GM23338 (cell line): ENCODE measurements around the gene TULP3. TPM values are rescaled to one million over a fixed set of nuclear protein-coding genes. Genes with fewer than 3 reads are reported as not detected.

Source experiments
- ATAC-seq: fragments of 200-7000 bp; cut with Tn5 transposase; 3 replicates; pipeline ENCODE4 v1.9.1; 2020
- DNase-seq: peaks from one replicate; pipeline ENCODE4 v3.0.0-alpha.2; 2015; ENCODE audit warnings: low spot score
- H2AFZ ChIP-seq: fragments of 200-600 bp; sonication (generic); 2 replicates; pipeline ENCODE4 v1.8.0; 2016; ENCODE audit warnings: antibody characterized with exemption, mild to moderate bottlenecking, moderate library complexity
- H3F3A ChIP-seq: fragments of 200-600 bp; sonication (generic); replicated peaks from 2 replicates; pipeline ENCODE4 v1.8.0; 2017; ENCODE audit warnings: antibody characterized with exemption, mixed run types, low read depth
- H3K27ac ChIP-seq: fragments of 200-600 bp; sonication (generic); 2 replicates; pipeline ENCODE4 v1.6.1; 2016; ENCODE audit warnings: low read depth
- H3K27me3 ChIP-seq: fragments of 200-600 bp; sonication (generic); 2 replicates; pipeline ENCODE4 v1.8.0; 2016; ENCODE audit warnings: mild to moderate bottlenecking, mixed run types, moderate library complexity; ENCODE audit not compliant: insufficient read depth
- H3K36me3 ChIP-seq: fragments of 200-600 bp; sonication (generic); 2 replicates; pipeline ENCODE4 v1.8.0; 2016; ENCODE audit warnings: mild to moderate bottlenecking; ENCODE audit not compliant: insufficient read depth
- H3K4me1 ChIP-seq: fragments of 200-600 bp; sonication (generic); 2 replicates; pipeline ENCODE4 v1.8.0; 2016; ENCODE audit warnings: mild to moderate bottlenecking, moderate library complexity; ENCODE audit not compliant: insufficient read depth
- H3K4me2 ChIP-seq: fragments of 200-600 bp; sonication (generic); 2 replicates; pipeline ENCODE4 v1.7.1; 2017; ENCODE audit warnings: mixed run types
- H3K4me3 ChIP-seq: fragments of 200-600 bp; sonication (generic); 2 replicates; pipeline ENCODE4 v1.6.1; 2016; ENCODE audit warnings: mixed run types
- H3K79me2 ChIP-seq: fragments of 200-600 bp; sonication (generic); replicated peaks from 2 replicates; pipeline ENCODE4 v1.8.0; 2017; ENCODE audit warnings: mild to moderate bottlenecking; ENCODE audit not compliant: insufficient read depth
- H3K9me2 ChIP-seq: fragments of 200-600 bp; sonication (generic); 2 replicates; pipeline ENCODE4 v1.8.0; 2017; ENCODE audit not compliant: insufficient read depth
- H4K20me1 ChIP-seq: fragments of 200-600 bp; sonication (generic); replicated peaks from 2 replicates; pipeline ENCODE4 v1.8.0; 2017; ENCODE audit warnings: mild to moderate bottlenecking; ENCODE audit not compliant: insufficient read depth
- H3K27ac Mint-ChIP-seq: 2 replicates; pipeline ENCODE4 v1.8.0; 2020; ENCODE audit warnings: inconsistent platforms, mild to moderate bottlenecking, moderate library complexity, mixed read lengths
- H3K27me3 Mint-ChIP-seq: 3 replicates; pipeline ENCODE4 v1.8.0; 2022; ENCODE audit warnings: low read depth, mild to moderate bottlenecking, moderate library complexity, mixed read lengths, inconsistent platforms; ENCODE audit not compliant: insufficient read depth, poor library complexity
- H3K36me3 Mint-ChIP-seq: 3 replicates; pipeline ENCODE4 v1.8.0; 2021; ENCODE audit warnings: low read depth, mild to moderate bottlenecking, inconsistent platforms, moderate library complexity, mixed read lengths
- H3K4me1 Mint-ChIP-seq: 3 replicates; pipeline ENCODE4 v1.8.0; 2020; ENCODE audit warnings: mild to moderate bottlenecking, inconsistent platforms, mixed read lengths
- H3K4me3 Mint-ChIP-seq: 3 replicates; pipeline ENCODE4 v1.8.0; 2021; ENCODE audit warnings: moderate library complexity, mild to moderate bottlenecking, inconsistent platforms, mixed read lengths
- H3K9me3 Mint-ChIP-seq: 3 replicates; pipeline ENCODE4 v1.8.0; 2020; ENCODE audit warnings: moderate library complexity, mild to moderate bottlenecking, inconsistent platforms, mixed read lengths
- CREB1 ChIP-seq: fragments of 250-450 bp; sonication (Bioruptor Pico); IDR thresholded peaks from 2 replicates; pipeline ENCODE4 v1.5.0; 2020; ENCODE audit warnings: low read depth, mild to moderate bottlenecking, moderate library complexity
- EZH2 ChIP-seq: fragments of 200-600 bp; sonication (generic); IDR thresholded peaks from one replicate; pipeline ENCODE4 v1.8.0; 2017; ENCODE audit warnings: antibody characterized with exemption, mild to moderate bottlenecking, low read depth; ENCODE audit not compliant: unreplicated experiment
- EZH2phosphoT487 ChIP-seq: fragments of 200-600 bp; sonication (generic); IDR thresholded peaks from one replicate; pipeline ENCODE4 v1.8.1; 2018; ENCODE audit warnings: antibody characterized with exemption; ENCODE audit not compliant: unreplicated experiment
- JUNB ChIP-seq: IDR thresholded peaks from one replicate; pipeline ENCODE4 v1.6.1; 2016; ENCODE audit warnings: antibody characterized with exemption; ENCODE audit not compliant: unreplicated experiment
- NANOG ChIP-seq: IDR thresholded peaks from 2 replicates; pipeline ENCODE4 v1.6.1; 2016; ENCODE audit warnings: antibody characterized with exemption, borderline replicate concordance
- STAT1 ChIP-seq: IDR thresholded peaks from one replicate; pipeline ENCODE4 v1.6.1; 2016; ENCODE audit warnings: antibody characterized with exemption; ENCODE audit not compliant: unreplicated experiment
- ZNF114 ChIP-seq: fragments of 250-450 bp; sonication (Bioruptor Pico); IDR thresholded peaks from 2 replicates; pipeline ENCODE4 v1.5.0; 2020; ENCODE audit warnings: mild to moderate bottlenecking, moderate library complexity
- ZNF331 ChIP-seq: fragments of 250-450 bp; sonication (Bioruptor Pico); IDR thresholded peaks from 2 replicates; pipeline ENCODE4 v1.5.0; 2020; ENCODE audit warnings: low read depth, mild to moderate bottlenecking, moderate library complexity
- polyA plus RNA-seq: library from polyadenylated mRNA; unstranded; fragments of >200 nt; fragmentation: Nextera tagmentation; extraction: Ambion mirVana; gene quantifications from 2 replicates; pipeline ENCODE4 v1.2.1, GENCODE V29; 2016
- total RNA-seq: library from RNA; depleted of rRNA; stranded (reverse); fragments of >200 nt; shearing (Covaris generic); gene quantifications from 2 replicates; pipeline ENCODE4 v1.2.3, GENCODE V29; 2014
- TF ChIP-seq, protein P1 (sequence below): IDR thresholded peaks from one replicate; pipeline ENCODE4 v1.6.1; 2018; ENCODE audit warnings: antibody characterized with exemption; ENCODE audit not compliant: unreplicated experiment
- TF ChIP-seq, protein P2 (sequence below): fragments of 250-450 bp; sonication (Bioruptor Pico); IDR thresholded peaks from 2 replicates; pipeline ENCODE4 v1.5.0; 2020; ENCODE audit warnings: mild to moderate bottlenecking, moderate library complexity
- TF ChIP-seq, protein P3 (sequence below): IDR thresholded peaks from 2 replicates; pipeline ENCODE4 v1.6.1; 2016; ENCODE audit warnings: antibody characterized with exemption

Gene TULP3
- total and polyA plus RNA-seq, 2 experiments from 2014 or later = 15.1 to 18.8 TPM

DNA sequence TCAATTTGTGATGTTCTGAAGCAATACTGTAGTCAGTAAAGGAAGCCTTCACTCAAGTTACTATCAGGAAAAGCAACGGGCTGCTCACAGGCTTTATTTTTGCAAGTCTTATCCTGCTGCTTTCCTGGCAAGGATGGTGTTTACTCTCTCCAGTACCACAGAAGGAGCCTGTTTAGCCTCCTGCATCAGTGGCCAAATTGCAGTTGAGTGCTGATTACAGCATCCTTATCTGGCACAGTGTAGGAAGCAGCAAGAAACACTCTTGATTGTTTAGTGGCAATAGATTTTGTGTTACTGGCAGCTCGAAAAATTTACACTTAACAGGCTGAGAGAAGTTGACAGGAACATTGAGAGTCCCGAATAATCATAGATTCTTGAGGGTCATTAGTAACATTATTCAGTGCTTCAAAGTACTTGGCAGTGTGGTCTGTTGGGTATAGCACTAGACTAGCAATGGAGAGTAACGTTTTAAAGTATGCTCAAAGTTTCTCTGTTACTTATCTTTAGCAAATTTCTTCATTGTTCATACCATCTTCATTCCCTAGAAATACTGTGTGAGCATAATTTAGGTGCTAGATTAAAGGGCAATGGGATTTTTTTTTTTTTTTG lies 11.7 kb downstream of the TULP3 start (continued):
- TF ChIP-seq, protein P1, sequence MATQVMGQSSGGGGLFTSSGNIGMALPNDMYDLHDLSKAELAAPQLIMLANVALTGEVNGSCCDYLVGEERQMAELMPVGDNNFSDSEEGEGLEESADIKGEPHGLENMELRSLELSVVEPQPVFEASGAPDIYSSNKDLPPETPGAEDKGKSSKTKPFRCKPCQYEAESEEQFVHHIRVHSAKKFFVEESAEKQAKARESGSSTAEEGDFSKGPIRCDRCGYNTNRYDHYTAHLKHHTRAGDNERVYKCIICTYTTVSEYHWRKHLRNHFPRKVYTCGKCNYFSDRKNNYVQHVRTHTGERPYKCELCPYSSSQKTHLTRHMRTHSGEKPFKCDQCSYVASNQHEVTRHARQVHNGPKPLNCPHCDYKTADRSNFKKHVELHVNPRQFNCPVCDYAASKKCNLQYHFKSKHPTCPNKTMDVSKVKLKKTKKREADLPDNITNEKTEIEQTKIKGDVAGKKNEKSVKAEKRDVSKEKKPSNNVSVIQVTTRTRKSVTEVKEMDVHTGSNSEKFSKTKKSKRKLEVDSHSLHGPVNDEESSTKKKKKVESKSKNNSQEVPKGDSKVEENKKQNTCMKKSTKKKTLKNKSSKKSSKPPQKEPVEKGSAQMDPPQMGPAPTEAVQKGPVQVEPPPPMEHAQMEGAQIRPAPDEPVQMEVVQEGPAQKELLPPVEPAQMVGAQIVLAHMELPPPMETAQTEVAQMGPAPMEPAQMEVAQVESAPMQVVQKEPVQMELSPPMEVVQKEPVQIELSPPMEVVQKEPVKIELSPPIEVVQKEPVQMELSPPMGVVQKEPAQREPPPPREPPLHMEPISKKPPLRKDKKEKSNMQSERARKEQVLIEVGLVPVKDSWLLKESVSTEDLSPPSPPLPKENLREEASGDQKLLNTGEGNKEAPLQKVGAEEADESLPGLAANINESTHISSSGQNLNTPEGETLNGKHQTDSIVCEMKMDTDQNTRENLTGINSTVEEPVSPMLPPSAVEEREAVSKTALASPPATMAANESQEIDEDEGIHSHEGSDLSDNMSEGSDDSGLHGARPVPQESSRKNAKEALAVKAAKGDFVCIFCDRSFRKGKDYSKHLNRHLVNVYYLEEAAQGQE = no peak
- TF ChIP-seq NANOG = no peak

DNA sequence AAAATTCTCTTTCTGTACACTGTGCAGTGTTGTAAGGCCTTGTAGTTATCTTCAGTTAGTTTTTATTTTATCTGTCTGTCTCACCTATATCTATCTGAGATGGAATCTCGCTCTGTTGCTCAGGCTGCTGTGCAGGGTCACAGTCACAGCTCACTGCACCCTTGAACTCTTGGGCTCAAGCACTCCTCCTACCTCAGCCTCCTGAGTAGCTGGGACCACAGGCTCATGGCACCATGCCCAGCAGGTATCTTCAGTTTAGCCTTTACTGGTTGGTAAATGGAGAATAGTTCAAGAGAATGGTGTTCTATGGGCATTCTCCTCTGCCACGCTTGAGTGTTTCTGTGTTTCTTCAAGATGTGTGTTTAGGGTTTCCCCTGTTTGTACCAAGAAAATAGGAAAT lies 13.6 kb downstream of the TULP3 start:
- Mint-ChIP-seq H3K36me3 (no peaks in the 10 kb centered on the region), H3K27me3 (peaks cover 4% of the 10 kb centered on the region), H3K4me1 (peaks cover 3% of the 10 kb centered on the region), H3K9me3 (no peaks in the 10 kb centered on the region), H3K4me3 (no peak overlapping the region), H3K27ac (0 out of 2 replicates have a peak overlapping the region, but pooled peaks have one; percentile 19)
- Histone ChIP-seq H3K4me2 (no peak overlapping the region), H2AFZ (no peak overlapping the region), H3K36me3 (no peaks in the 10 kb centered on the region), H3K4me1 (peaks cover 4% of the 10 kb centered on the region), H3K27me3 (no peaks in the 10 kb centered on the region), H3F3A (no peaks in the 10 kb centered on the region; the same call in 1 of the 2 replicates), H3K79me2 (peaks cover 17% of the 10 kb centered on the region), H3K9me2 (no peaks in the 10 kb centered on the region), H3K27ac (peak overlapping the region; percentile 23; the same call in 1 of the 2 replicates), H3K4me3 (no peak overlapping the region), H4K20me1 (no peaks in the 10 kb centered on the region)
- no peak for DNase-seq
- ATAC-seq = no peak
- TF ChIP-seq EZH2phosphoT487 (no peak), NANOG (no peak), EZH2 (no peak), JUNB (no peak), ZNF331 (CRISPR knock-in tag) (no peak), CREB1 (no peak), ZNF114 (no peak), STAT1 (no peak)
- TF ChIP-seq, protein P2, sequence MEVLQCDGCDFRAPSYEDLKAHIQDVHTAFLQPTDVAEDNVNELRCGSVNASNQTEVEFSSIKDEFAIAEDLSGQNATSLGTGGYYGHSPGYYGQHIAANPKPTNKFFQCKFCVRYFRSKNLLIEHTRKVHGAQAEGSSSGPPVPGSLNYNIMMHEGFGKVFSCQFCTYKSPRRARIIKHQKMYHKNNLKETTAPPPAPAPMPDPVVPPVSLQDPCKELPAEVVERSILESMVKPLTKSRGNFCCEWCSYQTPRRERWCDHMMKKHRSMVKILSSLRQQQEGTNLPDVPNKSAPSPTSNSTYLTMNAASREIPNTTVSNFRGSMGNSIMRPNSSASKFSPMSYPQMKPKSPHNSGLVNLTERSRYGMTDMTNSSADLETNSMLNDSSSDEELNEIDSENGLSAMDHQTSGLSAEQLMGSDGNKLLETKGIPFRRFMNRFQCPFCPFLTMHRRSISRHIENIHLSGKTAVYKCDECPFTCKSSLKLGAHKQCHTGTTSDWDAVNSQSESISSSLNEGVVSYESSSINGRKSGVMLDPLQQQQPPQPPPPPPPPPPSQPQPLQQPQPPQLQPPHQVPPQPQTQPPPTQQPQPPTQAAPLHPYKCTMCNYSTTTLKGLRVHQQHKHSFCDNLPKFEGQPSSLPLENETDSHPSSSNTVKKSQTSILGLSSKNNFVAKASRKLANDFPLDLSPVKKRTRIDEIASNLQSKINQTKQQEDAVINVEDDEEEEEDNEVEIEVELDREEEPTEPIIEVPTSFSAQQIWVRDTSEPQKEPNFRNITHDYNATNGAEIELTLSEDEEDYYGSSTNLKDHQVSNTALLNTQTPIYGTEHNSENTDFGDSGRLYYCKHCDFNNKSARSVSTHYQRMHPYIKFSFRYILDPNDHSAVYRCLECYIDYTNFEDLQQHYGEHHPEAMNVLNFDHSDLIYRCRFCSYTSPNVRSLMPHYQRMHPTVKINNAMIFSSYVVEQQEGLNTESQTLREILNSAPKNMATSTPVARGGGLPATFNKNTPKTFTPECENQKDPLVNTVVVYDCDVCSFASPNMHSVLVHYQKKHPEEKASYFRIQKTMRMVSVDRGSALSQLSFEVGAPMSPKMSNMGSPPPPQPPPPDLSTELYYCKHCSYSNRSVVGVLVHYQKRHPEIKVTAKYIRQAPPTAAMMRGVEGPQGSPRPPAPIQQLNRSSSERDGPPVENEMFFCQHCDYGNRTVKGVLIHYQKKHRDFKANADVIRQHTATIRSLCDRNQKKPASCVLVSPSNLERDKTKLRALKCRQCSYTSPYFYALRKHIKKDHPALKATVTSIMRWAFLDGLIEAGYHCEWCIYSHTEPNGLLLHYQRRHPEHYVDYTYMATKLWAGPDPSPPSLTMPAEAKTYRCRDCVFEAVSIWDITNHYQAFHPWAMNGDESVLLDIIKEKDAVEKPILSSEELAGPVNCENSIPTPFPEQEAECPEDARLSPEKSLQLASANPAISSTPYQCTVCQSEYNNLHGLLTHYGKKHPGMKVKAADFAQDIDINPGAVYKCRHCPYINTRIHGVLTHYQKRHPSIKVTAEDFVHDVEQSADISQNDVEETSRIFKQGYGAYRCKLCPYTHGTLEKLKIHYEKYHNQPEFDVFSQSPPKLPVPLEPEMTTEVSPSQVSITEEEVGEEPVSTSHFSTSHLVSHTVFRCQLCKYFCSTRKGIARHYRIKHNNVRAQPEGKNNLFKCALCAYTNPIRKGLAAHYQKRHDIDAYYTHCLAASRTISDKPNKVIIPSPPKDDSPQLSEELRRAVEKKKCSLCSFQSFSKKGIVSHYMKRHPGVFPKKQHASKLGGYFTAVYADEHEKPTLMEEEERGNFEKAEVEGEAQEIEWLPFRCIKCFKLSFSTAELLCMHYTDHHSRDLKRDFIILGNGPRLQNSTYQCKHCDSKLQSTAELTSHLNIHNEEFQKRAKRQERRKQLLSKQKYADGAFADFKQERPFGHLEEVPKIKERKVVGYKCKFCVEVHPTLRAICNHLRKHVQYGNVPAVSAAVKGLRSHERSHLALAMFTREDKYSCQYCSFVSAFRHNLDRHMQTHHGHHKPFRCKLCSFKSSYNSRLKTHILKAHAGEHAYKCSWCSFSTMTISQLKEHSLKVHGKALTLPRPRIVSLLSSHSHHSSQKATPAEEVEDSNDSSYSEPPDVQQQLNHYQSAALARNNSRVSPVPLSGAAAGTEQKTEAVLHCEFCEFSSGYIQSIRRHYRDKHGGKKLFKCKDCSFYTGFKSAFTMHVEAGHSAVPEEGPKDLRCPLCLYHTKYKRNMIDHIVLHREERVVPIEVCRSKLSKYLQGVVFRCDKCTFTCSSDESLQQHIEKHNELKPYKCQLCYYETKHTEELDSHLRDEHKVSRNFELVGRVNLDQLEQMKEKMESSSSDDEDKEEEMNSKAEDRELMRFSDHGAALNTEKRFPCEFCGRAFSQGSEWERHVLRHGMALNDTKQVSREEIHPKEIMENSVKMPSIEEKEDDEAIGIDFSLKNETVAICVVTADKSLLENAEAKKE (CRISPR knock-in tag) = no peak
- TF ChIP-seq, protein P3, sequence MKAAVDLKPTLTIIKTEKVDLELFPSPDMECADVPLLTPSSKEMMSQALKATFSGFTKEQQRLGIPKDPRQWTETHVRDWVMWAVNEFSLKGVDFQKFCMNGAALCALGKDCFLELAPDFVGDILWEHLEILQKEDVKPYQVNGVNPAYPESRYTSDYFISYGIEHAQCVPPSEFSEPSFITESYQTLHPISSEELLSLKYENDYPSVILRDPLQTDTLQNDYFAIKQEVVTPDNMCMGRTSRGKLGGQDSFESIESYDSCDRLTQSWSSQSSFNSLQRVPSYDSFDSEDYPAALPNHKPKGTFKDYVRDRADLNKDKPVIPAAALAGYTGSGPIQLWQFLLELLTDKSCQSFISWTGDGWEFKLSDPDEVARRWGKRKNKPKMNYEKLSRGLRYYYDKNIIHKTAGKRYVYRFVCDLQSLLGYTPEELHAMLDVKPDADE = no peak
